Lower lobe of right lung (tissue), 2 donors: ENCODE data around the gene RMND5B. TPM values are rescaled to one million over a fixed set of nuclear protein-coding genes. Genes with fewer than 3 reads are reported as not detected.

Experiments used
- ATAC-seq, 2 donors: fragments of 200-7000 bp; cut with Tn5 transposase; one replicate each; pipeline ENCODE4 v1.9.1; 2020 to 2022; ENCODE audit warnings: mild to moderate bottlenecking in 2 of 2, moderate library complexity in 2 of 2
- DNase-seq: peaks from one replicate; pipeline ENCODE4 v3.0.0-alpha.2; 2020
- H3K27ac ChIP-seq: fragments of 200-600 bp; one replicate; pipeline ENCODE4 v1.8.0; 2022
- H3K27me3 ChIP-seq: fragments of 200-600 bp; one replicate; pipeline ENCODE4 v1.8.0; 2022; ENCODE audit warnings: low read depth
- H3K36me3 ChIP-seq: fragments of 200-600 bp; one replicate; pipeline ENCODE4 v1.8.0; 2022; ENCODE audit warnings: mild to moderate bottlenecking
- H3K4me1 ChIP-seq: fragments of 200-600 bp; one replicate; pipeline ENCODE4 v1.8.0; 2022
- H3K4me3 ChIP-seq: fragments of 200-600 bp; one replicate; pipeline ENCODE4 v1.8.0; 2022; ENCODE audit warnings: mild to moderate bottlenecking
- H3K9me3 ChIP-seq: fragments of 200-600 bp; one replicate; pipeline ENCODE4 v1.8.0; 2022
- CTCF ChIP-seq: fragments of 200-600 bp; IDR thresholded peaks from one replicate; pipeline ENCODE4 v1.8.0; 2022; ENCODE audit warnings: antibody characterized with exemption, mild to moderate bottlenecking
- intact Hi-C: fragments of 100-400 bp; cut with DNase I; formaldehyde crosslinking; loops from one replicate; pipeline ENCODE4 v1.11.0; 2022
- total RNA-seq: library from RNA; stranded (reverse); fragmentation: NEBNext Ultra II Directional; extraction: Animal tissue kit (Norgen Biotek cat#: 25700); gene quantifications from one replicate; pipeline ENCODE4 v1.2.1, GENCODE V29; 2021
- donor health status: DM: no; HTN: yes; CAD: no; lungs with severe emphysema.

RMND5B gene
- total RNA-seq, 1 donor from 2014 or later, result 38.6 TPM

- ATAC-seq, result no peak
- DNase-seq, result no peak
- H3K27ac ChIP-seq, result no peak overlapping the region
- peaks cover 3% of the 10 kb centered on the region for H3K9me3 ChIP-seq
- H3K27me3 ChIP-seq, result peaks cover 19% of the 10 kb centered on the region
- peaks cover 27% of the 10 kb centered on the region for H3K4me1 ChIP-seq
- TF ChIP-seq CTCF, result no peak
- H3K36me3 ChIP-seq, result no peaks in the 10 kb centered on the region
- no peak overlapping the region for H3K4me3 ChIP-seq
- intact Hi-C loops, result no loop called here
Observed at GRCh38 chr5:178110511-178110910, 20.3 kb upstream of the RMND5B start.

GRCh38 chr5:178111925-178112324, 18.9 kb upstream of the RMND5B start:
- no peak for DNase-seq
- intact Hi-C loops, result no loop called here
- H3K4me1 ChIP-seq, result peaks cover 40% of the 10 kb centered on the region
- peaks cover 3% of the 10 kb centered on the region for H3K9me3 ChIP-seq
- ATAC-seq, result no peak
- no peak overlapping the region for H3K4me3 ChIP-seq
- no peak overlapping the region for H3K27ac ChIP-seq
- no peaks in the 10 kb centered on the region for H3K36me3 ChIP-seq
- no peak for TF ChIP-seq CTCF
- H3K27me3 ChIP-seq, result peaks cover 30% of the 10 kb centered on the region

- Histone ChIP-seq H3K27ac (no peak overlapping the region), H3K4me3 (no peak overlapping the region), H3K27me3 (peaks cover 32% of the 10 kb centered on the region), H3K36me3 (no peaks in the 10 kb centered on the region), H3K4me1 (peaks cover 46% of the 10 kb centered on the region), H3K9me3 (peaks cover 3% of the 10 kb centered on the region)
- DNase-seq (no peak), ATAC-seq (no peak)
- no peak for TF ChIP-seq CTCF
- intact Hi-C loops, result no loop called here
Observed at GRCh38 chr5:178112545-178112944, 18.3 kb upstream of the RMND5B start.

GRCh38 chr5:178113141-178113787, 17.6 kb upstream of the RMND5B start, which contains the start of gene N4BP3:
Gene N4BP3, plus strand, starts transcription at chr5:178113532. Its CDS starts 6,052 bp downstream, at chr5:178119584.
- DNase-seq (peak; percentile 74), ATAC-seq (peak; percentile 87 to 92)
- Histone ChIP-seq H3K27ac (peak within 1 kb of the TSS; percentile 74), H3K4me1 (peaks cover 45% of the 10 kb centered on the region), H3K4me3 (peak within 1 kb of the TSS; percentile 63), H3K9me3 (peaks cover 3% of the 10 kb centered on the region), H3K27me3 (peaks cover 32% of the 10 kb centered on the region), H3K36me3 (no peaks in the 10 kb centered on the region)
- intact Hi-C loops, result no loop called here
- TF ChIP-seq CTCF, result no peak

GRCh38 chr5:178113841-178114324, 16.9 kb upstream of the RMND5B start:
- DNase-seq (no peak), ATAC-seq (peak; percentile 16 to 39)
- no peak for TF ChIP-seq CTCF
- Histone ChIP-seq H3K4me3 (peak overlapping the region; percentile 63), H3K36me3 (no peaks in the 10 kb centered on the region), H3K27ac (peak overlapping the region; percentile 74), H3K27me3 (peaks cover 32% of the 10 kb centered on the region), H3K9me3 (peaks cover 3% of the 10 kb centered on the region), H3K4me1 (peaks cover 39% of the 10 kb centered on the region)
- intact Hi-C loops, result no loop called here
